ENCODE measurements around the gene ACIN1.
"Not testable (repeated sequence)": the region's sequence is repeated elsewhere in the genome, so short reads cannot be mapped to it uniquely, and the experiment has no call there.

Gene ACIN1

GRCh38 chr14:23021434-23021833, 73.5 kb downstream of the ACIN1 start:
- Histone ChIP-seq H3K4me2 (no peak overlapping the region), H3K9ac (no peak overlapping the region), H3K4me3 (no peak overlapping the region), H3K36me3 (peaks cover 33 to 61% (median 52%) of the 10 kb centered on the region in 11 experiments), H3K27ac (no peak overlapping the region), H3K9me3 (replicated peaks in 1 of 11) (no peaks in the 10 kb centered on the region), H3K4me1 (peaks cover 0 to 18% (median 7%) of the 10 kb centered on the region in 10 experiments; a peak in 10 of 20 replicates), H3K27me3 (no peaks in the 10 kb centered on the region), H4K20me1 (peaks cover 0 to 35% (median 21%) of the 10 kb centered on the region in 11 experiments; a peak in 13 of 22 replicates)
- TF ChIP-seq Cebpa-rat (IDR thresholded peaks at IDR 0.05) = no peak

DNA sequence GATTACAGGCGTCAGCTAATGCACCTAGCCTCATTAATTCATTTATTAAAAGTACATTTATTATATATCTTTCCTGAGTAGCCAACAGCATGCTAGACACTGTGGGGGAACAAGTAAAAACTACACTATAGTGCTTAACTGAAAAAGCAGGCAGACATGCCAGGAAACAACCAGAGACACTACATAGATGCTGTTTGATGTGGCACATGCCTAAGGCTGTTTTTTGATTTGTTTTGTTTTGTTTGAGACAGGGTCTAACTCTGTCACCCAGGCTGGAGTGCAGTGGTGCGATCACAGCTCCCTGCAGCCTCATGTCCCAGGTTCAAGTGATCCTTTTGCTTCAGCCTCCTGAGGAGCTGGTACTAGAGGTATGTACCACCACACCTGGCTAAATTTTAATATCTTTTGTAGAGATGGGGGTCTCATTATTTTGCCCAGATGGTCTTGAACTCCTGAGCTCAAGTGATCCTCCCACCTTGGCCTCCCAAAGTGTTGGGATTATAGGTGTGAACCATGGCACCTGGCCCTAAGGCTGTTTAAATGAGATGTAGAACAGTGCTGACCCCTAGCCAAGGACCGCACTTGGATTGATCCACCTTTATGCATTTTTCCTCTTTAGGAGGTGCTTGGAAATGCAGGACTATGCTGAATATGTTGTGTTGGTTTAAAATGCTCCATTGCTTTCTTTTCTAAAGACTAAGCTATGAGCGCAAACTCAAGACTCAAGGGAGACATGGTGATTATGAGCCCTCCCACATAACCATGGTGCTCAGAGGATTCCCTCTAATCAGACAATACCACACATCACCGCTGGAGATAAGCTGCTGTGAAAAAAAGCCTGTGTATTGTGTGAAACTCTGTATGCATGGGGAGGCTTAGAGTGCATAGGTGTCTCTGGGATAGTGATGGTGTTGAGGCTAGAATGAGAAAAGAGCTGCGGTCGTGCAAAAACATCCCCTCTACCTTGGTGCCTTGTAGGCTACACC, 74.5 kb downstream of the ACIN1 start:
- H3K27ac ChIP-seq = no peak overlapping the region
- peaks cover 0 to 8% (median 2%) of the 10 kb centered on the region in 10 experiments; a peak in 9 of 20 replicates for H3K4me1 ChIP-seq
- peaks cover 0 to 25% (median 12%) of the 10 kb centered on the region in 11 experiments; a peak in 11 of 22 replicates for H4K20me1 ChIP-seq
- H3K27me3 ChIP-seq = no peaks in the 10 kb centered on the region
- no peak overlapping the region for H3K4me3 ChIP-seq
- H3K9me3 ChIP-seq (replicated peaks in 1 of 11) = no peaks in the 10 kb centered on the region
- no peak overlapping the region for H3K9ac ChIP-seq
- H3K4me2 ChIP-seq = no peak overlapping the region
- H3K36me3 ChIP-seq = peaks cover 23 to 51% (median 42%) of the 10 kb centered on the region in 11 experiments
- no peak for TF ChIP-seq Cebpa-rat (IDR thresholded peaks at IDR 0.05)

DNA sequence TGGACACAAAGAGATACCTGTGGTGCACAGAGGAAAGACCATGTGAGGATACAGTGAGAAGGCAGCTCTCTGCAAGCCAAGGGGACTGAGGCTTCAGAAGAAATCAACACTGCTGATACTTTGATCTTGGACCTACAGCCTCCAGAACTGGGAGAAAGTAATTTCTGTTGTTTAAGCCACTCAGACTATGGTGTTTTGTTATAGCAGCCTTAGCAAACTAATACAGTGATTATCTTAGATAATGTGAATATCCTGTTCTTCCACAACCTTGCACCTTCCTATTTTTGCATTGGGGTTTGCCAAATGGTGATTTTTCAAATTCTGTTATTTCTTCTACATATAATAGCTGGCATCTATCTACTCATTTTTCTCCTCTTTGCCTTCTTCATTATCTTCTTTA, 76.8 kb downstream of the ACIN1 start:
- Histone ChIP-seq H3K4me2 (no peak overlapping the region), H3K9me3 (replicated peaks in 1 of 11) (no peaks in the 10 kb centered on the region), H3K27ac (no peak overlapping the region), H3K4me3 (no peak overlapping the region), H4K20me1 (peaks cover 0 to 5% (median 0%) of the 10 kb centered on the region in 11 experiments; a peak in 4 of 22 replicates), H3K27me3 (no peaks in the 10 kb centered on the region), H3K4me1 (no peaks in the 10 kb centered on the region), H3K9ac (no peak overlapping the region), H3K36me3 (peaks cover under 1 to 28% (median 19%) of the 10 kb centered on the region in 11 experiments; a peak in 17 of 22 replicates)
- no peak for TF ChIP-seq Cebpa-rat (IDR thresholded peaks at IDR 0.05)

DNA sequence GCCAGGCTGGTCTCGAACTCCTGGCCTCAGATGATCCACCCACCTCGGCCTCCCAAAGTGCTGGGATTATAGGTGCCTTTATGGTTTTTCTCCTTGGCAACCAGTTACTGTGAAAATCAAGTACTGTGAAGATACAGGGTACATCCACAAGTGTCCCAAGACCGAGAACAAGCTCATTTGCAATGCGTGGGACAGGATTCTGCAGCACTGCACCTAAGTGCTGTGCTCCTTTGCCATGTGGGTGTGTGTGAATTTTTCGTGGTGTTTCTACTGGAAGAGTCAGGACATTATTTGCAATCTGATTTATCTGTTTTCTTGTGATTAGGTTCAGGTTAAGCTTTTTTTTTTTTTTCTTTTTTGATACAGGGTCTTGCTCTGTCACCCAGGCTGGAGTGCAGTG, 77.8 kb downstream of the ACIN1 start:
- Histone ChIP-seq H3K36me3 (peaks cover 0 to 20% (median 16%) of the 10 kb centered on the region in 11 experiments; a peak in 12 of 22 replicates), H4K20me1 (no peaks in the 10 kb centered on the region; a peak in 1 of 22 replicates), H3K4me1 (no peaks in the 10 kb centered on the region), H3K4me3 (no peak overlapping the region), H3K4me2 (no peak overlapping the region), H3K9me3 (replicated peaks in 1 of 11) (no peaks in the 10 kb centered on the region), H3K27me3 (no peaks in the 10 kb centered on the region), H3K27ac (no peak overlapping the region), H3K9ac (no peak overlapping the region)
- TF ChIP-seq Cebpa-rat (IDR thresholded peaks at IDR 0.05) = no peak

DNA sequence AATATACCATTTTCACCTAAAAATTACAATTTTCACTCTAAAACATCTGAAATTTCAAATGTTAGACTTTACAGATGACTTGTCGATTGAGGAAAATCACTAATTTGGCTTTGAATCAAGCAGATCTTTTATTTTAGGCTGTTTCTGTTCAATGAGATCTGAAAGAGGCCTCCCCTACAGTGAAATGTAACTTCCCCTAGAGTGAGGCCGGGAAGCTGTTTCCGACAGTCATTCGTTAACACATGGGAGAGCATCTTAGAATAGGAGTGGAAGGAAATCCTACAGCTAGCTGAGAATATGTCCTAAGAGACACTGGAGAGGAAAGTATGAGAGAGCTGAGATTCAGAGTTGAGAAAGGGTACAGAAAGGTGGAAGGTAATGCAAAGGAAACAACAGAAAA, 79.3 kb downstream of the ACIN1 start:
- no peak overlapping the region for H3K9ac ChIP-seq
- no peak for TF ChIP-seq Cebpa-rat (IDR thresholded peaks at IDR 0.05)
- H3K4me3 ChIP-seq = no peak overlapping the region
- no peaks in the 10 kb centered on the region for H3K9me3 ChIP-seq (replicated peaks in 1 of 11)
- H4K20me1 ChIP-seq = no peaks in the 10 kb centered on the region
- no peaks in the 10 kb centered on the region for H3K27me3 ChIP-seq
- H3K4me2 ChIP-seq = no peak overlapping the region
- peaks cover 0 to under 1% (median 0%) of the 10 kb centered on the region in 10 experiments; a peak in 3 of 20 replicates for H3K4me1 ChIP-seq
- H3K36me3 ChIP-seq = peaks cover 0 to 6% (median 3%) of the 10 kb centered on the region in 11 experiments; a peak in 8 of 22 replicates
- no peak overlapping the region for H3K27ac ChIP-seq

GRCh38 chr14:23013749-23014054, 81.2 kb downstream of the ACIN1 start:
- not testable (repeated sequence) for H3K27me3 ChIP-seq; H3K9ac ChIP-seq; H3K4me3 ChIP-seq; H3K27ac ChIP-seq; H3K36me3 ChIP-seq; H3K9me3 ChIP-seq (replicated peaks in 1 of 11); H4K20me1 ChIP-seq; H3K4me2 ChIP-seq
- H3K4me1 ChIP-seq = peaks cover 13 to 17% (median 14%) of the 10 kb centered on the region in 10 experiments

GRCh38 chr14:23013054-23013748, 81.7 kb downstream of the ACIN1 start:
- no peaks in the 10 kb centered on the region for H3K9me3 ChIP-seq (replicated peaks in 1 of 11)
- H3K36me3 ChIP-seq = no peaks in the 10 kb centered on the region
- no peak overlapping the region for H3K9ac ChIP-seq
- H3K4me3 ChIP-seq = no peak overlapping the region
- no peak overlapping the region for H3K4me2 ChIP-seq
- no peaks in the 10 kb centered on the region for H3K27me3 ChIP-seq
- H4K20me1 ChIP-seq = no peaks in the 10 kb centered on the region
- H3K27ac ChIP-seq = no peak overlapping the region
- no peak for TF ChIP-seq Cebpa-rat (IDR thresholded peaks at IDR 0.05)
- H3K4me1 ChIP-seq = peaks cover 18 to 22% (median 19%) of the 10 kb centered on the region in 10 experiments

DNA sequence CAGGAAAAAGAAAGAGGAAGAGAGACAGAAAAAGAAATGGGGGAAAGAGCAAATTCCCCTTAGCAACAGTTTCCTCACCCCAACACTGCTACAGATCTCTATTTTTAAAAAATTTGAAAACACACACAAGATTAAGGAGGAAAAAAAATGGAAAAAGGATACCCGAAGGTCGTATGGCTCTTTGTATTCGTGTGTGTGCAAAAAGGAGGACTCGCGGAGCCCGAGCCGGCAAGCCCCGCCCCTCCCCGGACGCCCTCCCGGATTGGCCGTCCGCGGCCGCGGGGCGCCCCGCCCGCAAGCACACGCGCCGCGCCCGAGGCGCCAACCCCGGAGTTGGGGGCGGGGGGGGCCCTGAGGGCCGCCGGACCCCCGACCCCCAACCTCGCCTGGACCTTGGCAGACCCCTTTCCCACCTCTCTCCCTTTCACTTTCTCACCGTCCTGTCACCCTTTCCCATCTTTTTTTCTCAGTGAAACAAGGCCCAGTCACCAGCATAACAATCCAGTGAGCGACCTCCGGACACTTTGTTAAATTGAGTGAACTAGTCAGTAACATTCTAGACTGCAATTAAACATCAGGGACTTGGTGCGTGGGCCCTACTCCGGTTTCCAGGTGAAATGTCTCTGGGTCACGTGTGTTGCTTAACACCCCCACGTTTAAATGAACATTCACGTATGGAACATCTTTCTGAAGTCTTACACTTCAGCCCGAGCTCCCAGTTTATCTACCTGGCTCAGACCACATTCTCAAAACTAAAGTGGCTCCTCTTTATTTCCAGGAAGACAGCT, 84.8 kb downstream of the ACIN1 start, which contains the start of gene C14orf93:
Gene C14orf93, minus strand, starts transcription at position 205 of the 788 bp plus-strand sequence. CDS start 11,120 bp downstream, outside the sequence.
- H3K4me2 ChIP-seq = peak within 1 kb of the TSS; percentile 75 to 95 (median 85)
- H3K9me3 ChIP-seq (replicated peaks in 1 of 11) = no peaks in the 10 kb centered on the region; a peak in 1 of 22 replicates
- TF ChIP-seq Cebpa-rat (IDR thresholded peaks at IDR 0.05) = no peak
- peak within 1 kb of the TSS; percentile 76 to 97 (median 95) for H3K27ac ChIP-seq
- H4K20me1 ChIP-seq = no peaks in the 10 kb centered on the region
- no peaks in the 10 kb centered on the region for H3K36me3 ChIP-seq
- peak within 1 kb of the TSS; percentile 48 to 72 (median 62) for H3K4me3 ChIP-seq
- H3K9ac ChIP-seq = peak within 1 kb of the TSS; percentile 75 to 90 (median 81)
- no peaks in the 10 kb centered on the region for H3K27me3 ChIP-seq
- H3K4me1 ChIP-seq = peaks cover 38 to 47% (median 43%) of the 10 kb centered on the region in 10 experiments

Data from BLaER1 treated with 17β-estradiol and CSF1 and Interleukin-3, amounts not matched to agents 10 nM and 100 nM (cell line).